NCI-H128 (cell line): Measurements from ENCODE around the gene BTBD7.
A peak's percentile ranks its signal among the peaks of the same experiment; 100 is the strongest.
"Not testable (repeated sequence)": the region's sequence is repeated elsewhere in the genome, so short reads cannot be mapped to it uniquely, and the experiment has no call there.

Experiments
- DNase-seq: peaks from one replicate; lab custom pipeline; 2025; ENCODE audit not compliant: unreplicated experiment; lab: John Stamatoyannopoulos, UW

The BTBD7 gene

DNA sequence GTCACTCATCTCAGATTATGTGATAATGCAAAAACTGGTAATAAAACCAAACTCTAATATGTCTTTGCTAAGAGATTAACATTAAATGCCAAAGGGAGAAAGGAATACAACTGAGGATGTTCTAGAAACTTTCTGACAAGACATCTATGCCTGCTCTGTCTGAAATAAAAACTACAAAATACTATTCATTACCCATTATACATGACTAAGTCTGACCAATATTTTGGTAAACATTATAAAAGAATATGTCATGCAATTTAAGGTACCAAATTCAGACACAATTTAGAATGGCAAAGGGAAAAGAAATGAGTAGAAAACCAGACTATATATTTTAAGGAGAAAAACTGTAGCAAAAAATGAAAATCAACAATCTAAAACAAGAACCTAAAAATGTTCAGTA, 86.3 kb downstream of the BTBD7 start:
- no peak for DNase-seq

DNA sequence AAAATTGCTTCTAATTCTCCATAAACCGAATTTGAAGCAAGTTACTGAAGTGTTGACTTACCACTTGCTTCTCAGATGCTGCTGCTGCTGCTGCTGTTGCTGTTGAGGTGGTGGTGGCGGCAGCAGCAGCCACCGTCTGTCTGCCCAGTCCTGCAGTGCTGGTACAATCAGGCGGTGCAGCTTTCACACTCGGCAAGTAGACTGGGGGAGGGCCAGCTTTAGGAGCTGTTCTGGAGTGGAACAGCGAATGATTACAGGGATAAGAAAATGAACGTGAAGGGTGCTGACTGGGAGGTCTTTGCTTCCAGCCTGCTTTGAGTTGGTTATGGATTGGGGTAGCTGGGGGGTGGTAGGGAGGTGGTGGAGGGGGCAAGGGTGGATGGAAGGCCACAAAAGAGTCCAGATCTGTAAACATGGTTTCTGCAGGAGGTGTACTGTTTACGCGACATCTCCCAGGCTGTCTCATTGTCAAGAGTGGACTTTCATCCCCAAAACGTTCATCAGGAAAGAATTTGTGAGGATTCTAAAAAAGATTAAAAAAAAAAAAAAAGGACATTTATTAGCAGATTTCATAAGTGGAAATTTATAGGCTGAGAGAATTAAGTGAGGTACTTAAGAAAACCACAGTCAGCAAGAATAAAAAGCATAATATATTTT, 86.9 kb downstream of the BTBD7 start:
- DNase-seq = no peak

DNA sequence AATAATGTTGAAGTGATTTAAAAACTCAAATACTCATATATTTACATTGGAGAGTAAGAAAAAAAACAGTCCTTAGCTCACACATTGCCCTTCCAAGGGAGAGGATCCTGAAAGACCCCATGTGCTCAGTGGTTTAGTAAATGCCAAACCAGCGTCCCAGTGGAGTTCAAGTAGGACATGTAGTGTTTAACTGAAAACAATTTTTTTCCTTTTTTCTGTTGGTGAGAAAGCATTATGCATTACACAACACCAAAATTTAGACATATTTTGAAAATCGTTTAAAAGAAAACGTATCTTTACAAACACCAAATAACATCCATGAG, 92.2 kb downstream of the BTBD7 start:
- no peak for DNase-seq

DNA sequence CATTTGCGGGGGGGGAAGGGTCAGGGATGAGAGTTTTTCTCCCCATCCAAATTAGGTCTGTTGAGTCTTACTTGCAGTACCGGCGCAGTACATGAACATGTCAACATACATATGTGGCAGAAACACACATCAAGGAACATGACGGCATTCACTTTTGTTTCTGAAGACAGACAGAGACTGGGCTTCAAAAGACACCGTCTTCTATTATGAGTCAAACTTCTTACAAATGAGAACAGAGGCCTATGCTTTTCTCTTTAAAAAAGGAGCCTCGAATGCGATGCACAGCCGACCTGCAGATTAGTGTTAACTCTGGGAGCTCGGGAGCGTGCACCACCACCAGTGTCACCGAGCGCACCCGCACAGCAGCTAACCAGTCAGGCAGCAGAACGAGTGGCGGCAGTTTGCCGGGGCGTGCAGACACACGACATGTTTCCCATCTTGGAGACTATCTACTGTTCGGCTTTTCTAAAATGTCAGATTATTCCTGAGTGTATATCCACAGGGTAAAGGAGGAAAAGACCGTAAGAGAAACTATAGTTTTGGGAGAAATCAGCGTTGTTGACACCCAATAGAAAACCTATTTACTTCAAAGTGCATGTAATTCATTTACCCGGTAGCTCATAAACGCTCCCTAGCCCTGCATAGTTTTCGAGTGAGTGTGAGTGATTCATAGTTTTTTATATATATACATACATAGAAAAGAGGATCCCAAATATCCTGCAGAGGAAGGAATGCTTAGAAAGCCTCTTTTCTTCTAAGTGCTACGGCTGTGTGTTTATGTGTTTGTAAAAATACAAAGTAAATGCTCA, 92.8 kb downstream of the BTBD7 start:
- no peak for DNase-seq

DNA sequence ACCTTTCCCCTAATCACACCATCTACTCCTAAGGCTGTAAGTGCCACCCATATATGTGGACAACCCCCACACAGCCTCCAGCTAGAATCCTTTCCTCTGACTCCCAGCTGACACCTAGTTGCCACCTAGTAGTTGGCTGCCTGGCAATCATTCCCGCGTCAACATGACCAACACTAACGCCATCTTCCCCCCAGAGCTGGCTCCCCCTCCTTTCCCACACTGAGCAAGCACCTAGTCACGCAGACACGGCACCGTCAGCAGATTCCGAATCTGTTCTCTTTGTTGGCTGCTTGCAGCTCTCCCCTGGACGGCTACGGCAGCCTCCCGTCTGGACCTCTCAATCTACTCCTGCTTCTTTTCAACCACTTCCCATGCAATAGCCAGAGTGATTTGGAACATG, 98.0 kb downstream of the BTBD7 start:
- no peak for DNase-seq

DNA sequence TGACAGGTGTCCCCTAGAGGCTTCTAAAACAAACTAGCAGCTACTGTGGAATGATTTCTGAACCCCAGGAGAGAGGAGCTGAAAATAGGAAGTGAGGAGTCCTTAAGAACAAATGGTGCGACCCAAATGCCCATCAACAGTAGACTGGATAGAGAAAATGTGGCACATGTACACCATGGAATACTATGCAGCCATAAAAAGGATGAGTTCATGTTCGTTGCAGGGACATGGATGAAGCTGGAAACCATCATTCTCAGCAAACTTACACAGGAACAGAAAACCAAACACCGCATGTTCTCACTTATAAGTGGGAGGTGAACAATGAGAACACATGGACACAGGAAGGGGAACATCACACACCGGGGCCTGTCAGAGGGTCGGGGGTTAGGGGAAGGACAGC, 99.8 kb downstream of the BTBD7 start:
- not testable (repeated sequence) for DNase-seq

DNA sequence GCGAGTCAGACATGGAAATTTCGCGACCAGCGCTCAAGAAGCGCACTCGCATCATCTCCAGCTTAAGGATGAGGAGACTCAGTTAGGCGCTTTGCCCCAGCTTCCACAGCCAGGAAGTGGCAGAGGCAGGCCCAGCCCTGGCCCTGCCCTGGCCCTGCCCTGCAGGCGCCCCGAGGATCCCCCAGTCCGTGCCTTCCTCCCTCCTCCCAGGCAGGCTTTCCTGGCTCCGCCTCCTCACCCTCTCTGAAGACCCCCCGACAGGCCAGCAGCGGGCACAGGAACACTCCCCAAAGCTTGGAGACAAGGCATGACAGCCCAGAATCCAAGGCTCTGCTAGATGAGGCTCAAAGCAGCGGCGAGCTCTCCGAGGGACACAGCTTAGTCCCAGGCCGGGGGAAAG, 100.7 kb downstream of the BTBD7 start:
- no peak for DNase-seq

DNA sequence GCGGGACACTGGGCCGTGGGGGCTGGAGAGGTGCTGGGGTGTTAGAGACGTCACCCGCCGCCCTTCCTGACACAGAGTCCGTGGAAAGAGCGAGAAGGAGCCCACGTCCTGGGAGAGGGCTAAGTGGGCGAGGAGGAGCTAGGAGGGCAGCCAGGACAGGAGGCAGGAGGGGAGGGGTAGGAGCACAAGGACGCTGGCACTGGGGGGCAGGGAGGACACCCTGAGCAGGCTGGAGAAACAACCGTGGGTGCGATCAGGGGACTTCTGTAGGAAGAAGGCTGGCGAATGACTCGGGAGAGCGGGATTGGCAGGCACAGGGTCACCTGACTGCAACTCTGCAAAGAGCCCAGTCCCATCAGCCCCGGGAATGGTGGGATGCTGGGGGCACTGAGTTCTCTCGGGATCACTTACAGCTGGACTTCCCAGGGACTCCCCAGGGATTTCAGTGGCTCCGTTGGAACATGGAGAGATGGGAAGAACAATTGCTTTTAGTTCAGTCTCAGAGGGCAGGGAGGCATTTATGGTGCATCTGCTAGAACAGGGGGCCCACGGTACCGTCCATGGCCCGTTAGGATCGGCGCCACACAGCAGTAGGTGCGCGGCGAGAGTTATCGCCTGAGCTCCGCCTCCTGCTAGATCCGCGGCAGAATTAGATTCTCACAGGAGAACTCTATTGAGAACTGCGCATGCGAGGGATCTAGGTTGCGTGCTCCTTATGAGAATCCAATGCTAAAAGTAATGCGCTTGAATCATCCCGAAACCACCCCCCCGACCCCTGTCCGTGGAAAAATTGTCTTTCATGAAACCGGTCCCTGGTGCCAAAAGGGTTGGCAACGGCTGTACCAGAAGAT, 101.5 kb downstream of the BTBD7 start:
- peak; percentile 48 for DNase-seq

DNA sequence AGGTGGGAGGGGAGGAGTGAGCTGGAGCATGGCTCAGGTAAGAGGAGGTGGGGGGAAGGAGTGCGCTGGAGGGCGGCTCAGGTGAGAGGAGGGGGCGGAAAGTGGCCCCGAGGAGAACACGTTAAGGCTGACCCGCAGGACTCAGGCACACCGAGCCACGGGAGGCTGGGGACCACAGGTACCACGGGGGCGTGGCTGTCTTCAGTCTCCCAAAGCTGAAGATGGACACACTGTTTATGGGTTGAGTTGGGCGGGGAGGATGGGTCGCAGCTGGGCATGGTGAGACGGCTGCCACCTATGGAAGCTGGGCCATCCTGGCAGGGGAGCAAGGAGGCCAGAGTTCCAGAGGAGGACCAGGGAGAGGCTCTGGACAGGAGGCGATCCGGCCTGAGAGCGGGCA, 102.3 kb downstream of the BTBD7 start:
- DNase-seq = no peak

DNA sequence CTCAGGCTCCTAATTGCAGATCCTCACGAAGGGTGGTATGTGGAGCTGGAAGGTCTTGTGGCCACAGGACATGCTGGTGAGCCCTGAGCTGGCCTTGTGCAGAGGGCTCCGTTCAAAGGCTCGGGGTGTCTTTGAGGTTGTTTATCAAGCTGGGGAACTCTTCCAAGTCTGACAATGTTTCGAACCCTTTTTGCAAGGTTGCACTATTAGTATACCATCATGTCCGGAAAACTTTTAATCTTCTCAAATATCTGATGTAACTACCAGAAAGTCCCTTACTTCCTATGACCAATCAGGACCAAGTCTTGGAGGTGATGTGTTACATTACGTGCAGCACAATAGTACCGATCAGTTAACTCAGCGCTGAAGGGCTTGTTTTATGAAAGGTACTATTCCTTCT, 104.3 kb downstream of the BTBD7 start:
- DNase-seq = no peak

DNA sequence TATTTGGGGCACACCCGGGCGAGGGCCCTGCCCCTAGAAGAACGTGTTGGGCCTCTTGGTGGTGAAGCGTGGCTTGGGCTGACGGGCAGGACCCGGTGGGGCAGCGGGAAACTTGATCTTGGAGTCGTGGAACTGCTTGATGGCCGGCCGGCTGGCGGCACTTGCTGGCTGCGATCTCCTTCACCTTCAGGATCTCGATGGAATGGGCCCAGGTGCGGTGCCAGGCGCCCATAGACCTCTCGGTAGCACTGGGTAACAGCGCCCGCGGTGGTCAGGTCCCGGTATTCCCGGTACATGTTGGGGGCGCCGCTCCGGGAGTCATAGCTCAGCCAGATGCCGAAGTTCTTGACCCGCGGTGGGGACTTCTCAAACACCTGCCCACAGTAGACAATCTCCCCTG, 109.3 kb downstream of the BTBD7 start:
- no peak for DNase-seq

DNA sequence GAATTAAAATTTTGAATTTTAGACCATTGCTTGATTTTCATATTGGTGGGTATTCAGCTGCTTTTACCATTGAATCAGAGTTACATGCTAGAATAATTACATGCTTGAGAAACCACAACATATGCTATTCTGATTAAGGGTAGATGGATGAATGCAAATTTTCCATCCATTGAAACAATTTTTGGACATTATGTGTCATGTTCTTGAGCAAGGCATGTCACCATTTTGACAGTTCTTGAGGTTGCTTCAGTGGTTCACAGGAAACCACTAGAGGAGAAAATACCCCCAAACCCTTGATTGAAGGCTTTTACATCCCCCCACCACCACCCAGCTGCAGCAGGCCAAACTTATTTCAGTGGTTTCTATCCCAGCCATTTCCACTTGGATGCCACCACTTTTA, 112.3 kb downstream of the BTBD7 start:
- DNase-seq = no peak

DNA sequence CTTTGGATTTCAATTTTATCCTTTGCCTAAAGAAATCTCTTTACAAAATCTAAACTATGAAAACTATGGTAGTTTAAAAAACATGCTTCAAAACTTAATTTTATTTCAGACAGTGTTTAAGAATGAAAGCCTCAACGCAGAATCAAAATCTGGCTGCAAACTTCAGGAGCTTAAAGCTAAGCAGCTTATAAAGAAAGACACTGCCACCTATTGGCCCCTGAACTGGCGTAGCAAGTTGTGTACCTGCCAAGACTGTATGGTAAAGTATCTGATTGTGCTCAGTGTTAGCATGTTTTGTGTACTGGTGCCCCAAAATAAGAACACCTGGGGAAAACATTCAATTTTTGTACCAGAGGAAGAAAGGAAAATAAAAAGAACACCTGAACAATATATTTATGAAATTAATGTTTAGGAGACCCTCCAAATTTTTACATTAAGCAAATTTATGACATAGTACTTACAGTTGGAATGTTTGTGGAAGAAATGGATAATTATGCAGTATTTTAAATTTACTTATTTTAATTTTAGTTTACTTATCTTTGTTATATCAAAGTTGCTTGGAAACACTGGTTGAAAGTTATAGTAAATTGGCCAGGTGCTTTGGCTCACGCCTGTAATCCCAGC, 113.6 kb downstream of the BTBD7 start:
- DNase-seq = peak; percentile 30

DNA sequence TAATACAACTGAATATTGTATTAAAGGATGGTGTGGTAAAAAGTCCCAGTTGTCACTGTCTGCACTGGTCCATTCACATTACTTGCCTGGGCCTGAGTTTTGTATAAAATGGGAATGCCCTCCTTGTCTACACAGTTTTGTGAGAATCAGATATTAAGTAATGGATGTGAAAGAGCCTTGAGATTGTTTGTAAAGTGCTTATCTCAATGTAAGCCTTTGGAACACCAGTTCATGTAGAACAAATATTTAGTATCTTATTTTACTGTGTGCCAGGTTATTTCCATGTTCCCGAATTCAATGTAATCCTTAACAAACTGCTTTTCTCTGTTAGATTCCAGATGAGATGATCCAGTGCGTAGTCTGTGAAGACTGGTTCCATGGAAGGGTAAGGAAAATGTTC, 118.2 kb downstream of the BTBD7 start:
- no peak for DNase-seq

DNA sequence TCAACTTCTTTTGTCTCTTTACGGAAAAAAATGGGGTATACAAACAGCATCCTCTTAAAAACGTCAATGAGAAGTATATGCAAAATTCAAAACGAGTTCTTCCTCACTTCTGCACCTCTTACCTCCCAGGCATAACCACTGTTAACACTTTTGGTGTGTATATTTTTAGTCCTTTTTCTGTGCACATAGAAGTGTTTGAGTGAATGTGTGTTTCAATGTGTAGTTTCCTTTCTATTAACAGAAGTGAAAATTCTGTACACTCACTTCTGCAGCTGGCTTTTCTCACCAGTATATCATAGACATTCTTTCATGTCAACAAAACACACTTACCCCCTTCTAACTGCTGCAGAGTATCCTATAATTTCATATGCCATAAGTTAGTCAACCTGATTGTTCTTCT, 120.4 kb downstream of the BTBD7 start:
- DNase-seq = no peak

DNA sequence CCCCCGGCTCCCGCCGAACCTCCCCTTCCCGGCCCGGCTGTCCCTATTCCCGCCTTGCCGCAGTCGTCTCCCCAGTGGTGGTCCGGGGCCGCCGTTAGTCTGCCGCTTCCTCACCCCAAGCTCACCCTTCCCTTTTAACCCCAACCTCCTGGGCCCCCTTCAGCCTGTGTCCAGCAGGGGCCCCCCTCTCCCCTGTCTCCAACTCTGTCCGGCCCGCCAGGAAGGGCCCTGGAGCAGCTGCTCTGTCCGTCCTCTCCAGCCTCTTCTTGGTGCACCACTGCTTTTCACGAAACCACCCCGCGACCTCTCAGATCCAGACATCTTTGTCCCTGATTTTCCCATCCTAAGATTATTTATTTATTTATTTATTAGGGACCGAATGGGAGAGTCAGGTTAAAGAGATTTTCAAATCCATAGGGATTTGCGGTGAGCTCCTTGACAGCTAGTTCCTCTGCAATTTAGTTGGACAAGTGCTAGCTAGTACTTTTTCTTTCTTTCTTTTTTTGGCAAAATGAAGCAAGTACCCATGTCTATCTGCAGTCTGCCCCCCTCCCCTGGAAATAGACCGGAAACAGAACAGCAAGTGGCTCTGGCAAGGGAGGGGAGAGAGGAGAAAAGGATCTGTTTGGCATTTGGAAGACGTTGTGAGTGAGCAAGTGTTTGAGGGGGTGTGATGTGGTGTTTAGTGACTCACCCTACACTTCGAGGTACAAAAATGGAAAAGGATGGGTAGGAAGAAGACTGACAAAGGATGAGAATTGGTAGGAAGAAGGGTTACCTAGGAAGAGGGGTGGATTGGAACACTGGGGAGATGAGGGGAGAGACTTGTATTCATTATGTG, 125.1 kb downstream of the BTBD7 start:
- no peak for DNase-seq

DNA sequence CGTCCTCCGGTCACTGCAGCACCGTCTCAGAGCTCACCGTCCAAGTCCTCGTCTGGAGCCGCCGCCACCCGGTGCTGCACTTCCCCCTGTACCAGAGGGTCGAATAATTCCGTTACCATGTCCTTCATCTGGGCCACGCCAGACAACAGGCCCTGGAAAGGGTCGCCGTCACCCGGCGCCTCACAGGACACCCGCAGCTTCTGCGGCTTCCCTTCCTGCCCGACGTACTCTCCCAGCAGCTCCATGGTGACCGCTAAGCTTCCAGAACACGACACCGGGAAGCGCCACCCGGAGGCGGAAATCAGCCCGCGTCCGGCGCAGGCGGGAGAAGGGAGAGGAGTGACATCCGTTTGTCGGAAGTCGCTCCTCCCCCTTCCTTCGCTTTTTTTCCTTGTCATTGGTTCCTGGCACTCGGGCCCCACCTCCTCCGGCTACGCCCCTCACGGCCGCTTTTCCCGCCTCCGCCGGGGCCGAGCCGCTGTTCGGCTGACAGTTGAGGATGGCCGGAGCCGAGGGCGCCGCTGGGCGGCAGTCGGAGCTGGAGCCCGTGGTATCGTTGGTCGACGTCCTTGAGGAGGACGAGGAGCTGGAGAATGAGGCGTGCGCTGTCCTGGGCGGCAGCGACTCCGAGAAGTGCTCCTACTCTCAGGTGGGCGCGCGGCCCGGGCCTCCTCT, 125.9 kb downstream of the BTBD7 start, which contains the start of the genes GON7 and UBR7:
Gene GON7, minus strand, starts transcription at position 273 of the 675 bp plus-strand sequence. Its CDS starts 28 bp downstream, at position 245.
Gene UBR7, plus strand, starts transcription at position 464 of the 675 bp plus-strand sequence. Its CDS starts 36 bp downstream, at position 500.
- DNase-seq = peak; percentile 97

DNA sequence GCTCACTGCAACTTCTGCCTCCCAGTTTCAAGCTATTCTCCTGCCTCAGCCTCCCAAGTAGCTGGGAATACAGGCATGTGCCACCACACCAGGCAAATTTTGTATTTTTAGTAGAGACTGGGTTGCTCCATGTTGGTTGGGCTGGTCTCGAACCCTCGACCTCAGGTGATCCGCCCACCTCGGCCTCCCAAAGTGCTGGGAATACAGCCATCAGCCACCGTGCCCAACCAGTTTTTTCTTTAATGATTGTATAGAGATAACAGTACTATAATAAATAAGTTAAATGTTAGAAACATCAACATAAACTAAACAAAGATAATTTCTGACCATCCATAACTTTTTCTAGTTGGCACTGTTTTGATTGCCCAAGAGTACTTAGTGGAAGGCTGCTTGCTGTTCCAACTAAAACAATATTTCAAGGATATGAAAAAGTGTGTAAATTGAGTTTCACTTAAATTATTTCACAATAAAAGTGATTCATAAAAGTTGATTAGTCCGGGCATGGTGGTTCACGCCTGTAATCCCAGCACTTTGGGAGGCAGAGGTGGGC, 131.6 kb downstream of the BTBD7 start:
- no peak for DNase-seq

DNA sequence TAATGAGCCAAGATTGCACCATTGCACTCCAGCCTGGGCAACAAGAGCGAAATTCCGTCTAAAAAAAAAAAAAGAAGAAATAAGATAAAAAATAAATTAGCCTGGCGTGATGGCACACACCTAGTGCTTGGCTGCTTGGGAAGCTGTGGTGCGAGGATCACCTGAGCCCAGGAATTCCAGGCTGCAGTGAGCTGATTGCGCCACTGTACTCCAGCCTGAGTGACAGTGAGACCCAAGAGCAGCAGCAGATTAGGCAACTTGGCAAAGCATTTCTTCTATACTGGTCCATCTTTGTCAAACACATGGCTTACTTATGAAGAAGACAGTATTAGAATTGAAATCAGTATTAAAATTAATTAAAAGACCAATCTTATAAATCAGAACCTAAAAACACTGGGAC, 132.3 kb downstream of the BTBD7 start:
- DNase-seq = no peak

DNA sequence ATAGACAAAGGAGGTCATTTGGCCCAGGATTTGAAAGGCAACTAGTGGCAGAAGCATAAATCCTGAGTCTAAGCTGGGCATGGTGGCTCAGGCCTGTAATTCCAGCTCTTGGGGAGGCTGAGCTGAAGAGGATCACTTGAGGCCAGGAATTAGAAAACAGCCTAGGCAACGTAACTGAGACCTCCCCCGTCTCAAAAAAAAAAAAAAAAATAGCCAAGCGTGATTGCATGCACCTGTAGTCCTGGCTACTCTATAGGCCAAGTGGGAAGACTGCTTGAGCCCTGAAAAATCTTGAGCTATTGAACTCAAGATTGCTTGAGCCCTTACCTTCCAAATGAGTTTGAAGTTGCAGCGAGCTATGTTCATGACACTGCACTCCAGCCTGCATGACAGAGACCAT, 133.8 kb downstream of the BTBD7 start:
- no peak for DNase-seq
